Left renal pelvis (tissue), 4 donors: Measurements from ENCODE around the gene ADAM17. TPM values are rescaled to one million over a fixed set of nuclear protein-coding genes. Genes with fewer than 3 reads are reported as not detected.
"Not testable (repeated sequence)": the region's sequence is repeated elsewhere in the genome, so short reads cannot be mapped to it uniquely, and the experiment has no call there.

Source experiments
- DNase-seq, 4 donors: peaks; one replicate each; pipeline ENCODE4 v3.0.0-alpha.2; 2013; ENCODE audit warnings: low read depth in 4 of 4, low spot score in 3 of 4
- polyA plus RNA-seq, 4 donors: library from polyadenylated mRNA; unstranded; fragments of 120-200 nt; gene quantifications; one replicate each; pipeline ENCODE4 v1.2.1, GENCODE V29; 2013; ENCODE audit not compliant: insufficient read length in 4 of 4

Gene ADAM17
- polyA plus RNA-seq, 4 donors: 30.7 to 46.5 (median 42.5) TPM

GRCh38 chr2:9527995-9528787, 27.4 kb downstream of the ADAM17 start:
- no peak for DNase-seq

GRCh38 chr2:9525266-9525665, 30.4 kb downstream of the ADAM17 start:
- no peak for DNase-seq

GRCh38 chr2:9524291-9524690, 31.3 kb downstream of the ADAM17 start:
- DNase-seq: no peak

GRCh38 chr2:9519250-9519649, 36.4 kb downstream of the ADAM17 start:
- DNase-seq: no peak

- no peak for DNase-seq
Measured at GRCh38 chr2:9518780-9519179, 36.9 kb downstream of the ADAM17 start.

GRCh38 chr2:9518163-9518562, 37.5 kb downstream of the ADAM17 start:
- no peak for DNase-seq

- DNase-seq: no peak
Measured at GRCh38 chr2:9517118-9517782, 38.4 kb downstream of the ADAM17 start.

- DNase-seq: not testable (repeated sequence)
Measured at GRCh38 chr2:9513946-9514345, 41.7 kb downstream of the ADAM17 start.

- DNase-seq: no peak
Measured at GRCh38 chr2:9508931-9509330, 46.7 kb downstream of the ADAM17 start.

GRCh38 chr2:9498210-9498609, 57.4 kb downstream of the ADAM17 start:
- DNase-seq: no peak

- DNase-seq: no peak
Measured at GRCh38 chr2:9497017-9497416, 58.6 kb downstream of the ADAM17 start.

GRCh38 chr2:9494081-9494480, 61.5 kb downstream of the ADAM17 start:
- no peak for DNase-seq

GRCh38 chr2:9493478-9493877, 62.2 kb downstream of the ADAM17 start:
- DNase-seq: no peak

GRCh38 chr2:9492927-9493326, 62.7 kb downstream of the ADAM17 start:
- DNase-seq: no peak

GRCh38 chr2:9490789-9491188, 64.8 kb downstream of the ADAM17 start:
- DNase-seq: no peak

- no peak for DNase-seq
Measured at GRCh38 chr2:9488583-9489547, 66.8 kb downstream of the ADAM17 start.

GRCh38 chr2:9484533-9484932, 71.1 kb downstream of the ADAM17 start:
- no peak for DNase-seq

- no peak for DNase-seq
Measured at GRCh38 chr2:9483107-9483506, 72.5 kb downstream of the ADAM17 start.

- DNase-seq: no peak
Measured at GRCh38 chr2:9480157-9480556, 75.5 kb downstream of the ADAM17 start.

GRCh38 chr2:9478526-9478925, 77.1 kb downstream of the ADAM17 start:
- DNase-seq: no peak

GRCh38 chr2:9477914-9478313, 77.7 kb downstream of the ADAM17 start:
- DNase-seq: no peak
